ENCODE results near the gene DOCK10.

DNA sequence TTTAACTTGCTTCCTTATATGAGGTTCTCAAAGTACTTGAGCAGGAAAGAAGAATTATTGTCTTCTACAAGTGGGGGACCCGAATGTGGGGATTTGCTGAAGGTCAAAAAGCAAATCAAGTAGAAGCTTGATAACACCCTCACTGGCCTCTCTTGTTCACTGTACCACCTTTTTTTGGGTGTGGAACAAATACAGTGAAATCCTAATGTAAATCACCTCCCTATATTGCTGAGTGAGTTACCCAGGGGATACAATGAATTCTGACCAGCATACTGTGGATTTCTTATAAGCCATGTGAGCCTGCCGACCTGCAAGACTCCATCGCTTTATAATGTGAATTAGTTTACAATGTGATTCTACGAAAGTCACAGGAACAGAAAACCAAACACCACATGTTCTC lies 66.5 kb downstream of the DOCK10 start:
- TF ChIP-seq, protein P1, sequence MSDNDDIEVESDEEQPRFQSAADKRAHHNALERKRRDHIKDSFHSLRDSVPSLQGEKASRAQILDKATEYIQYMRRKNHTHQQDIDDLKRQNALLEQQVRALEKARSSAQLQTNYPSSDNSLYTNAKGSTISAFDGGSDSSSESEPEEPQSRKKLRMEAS (IDR thresholded peaks at IDR 0.05), result no peak
- TF ChIP-seq EP300 (IDR thresholded peaks at IDR 0.05; ENCODE audit: borderline replicate concordance) (no peak), YY1 (IDR thresholded peaks at IDR 0.05; ENCODE audit: low read depth) (no peak), RAD21 (IDR thresholded peaks at IDR 0.05; ENCODE audit: low read depth) (no peak), TCF12 (IDR thresholded peaks at IDR 0.05; ENCODE audit: low read depth) (no peak), TEAD4 (IDR thresholded peaks at IDR 0.05) (no peak)

Data from Ishikawa (cell line).